Stimulated activated CD8-positive, alpha-beta memory T cell treated with anti-CD3 and anti-CD28 coated beads, Interleukin-4, amount 100 ng/mL, for 24 hours (primary cell): ENCODE data around the gene HYLS1.
"Not testable (repeated sequence)": the region's sequence is repeated elsewhere in the genome, so short reads cannot be mapped to it uniquely, and the experiment has no call there.

Experiments used
- DNase-seq: peaks from one replicate; pipeline ENCODE4 v3.0.0-alpha.2; 2020; ENCODE audit warnings: low read depth

The HYLS1 gene

GRCh38 chr11:125902927-125903710 is 15.7 kb downstream of the HYLS1 start, which contains the start of gene PUS3:
Gene PUS3 (minus strand): TSS chr11:125903206. CDS start chr11:125896284, 6,922 bp downstream.
- peak; percentile 80 for DNase-seq

DNA sequence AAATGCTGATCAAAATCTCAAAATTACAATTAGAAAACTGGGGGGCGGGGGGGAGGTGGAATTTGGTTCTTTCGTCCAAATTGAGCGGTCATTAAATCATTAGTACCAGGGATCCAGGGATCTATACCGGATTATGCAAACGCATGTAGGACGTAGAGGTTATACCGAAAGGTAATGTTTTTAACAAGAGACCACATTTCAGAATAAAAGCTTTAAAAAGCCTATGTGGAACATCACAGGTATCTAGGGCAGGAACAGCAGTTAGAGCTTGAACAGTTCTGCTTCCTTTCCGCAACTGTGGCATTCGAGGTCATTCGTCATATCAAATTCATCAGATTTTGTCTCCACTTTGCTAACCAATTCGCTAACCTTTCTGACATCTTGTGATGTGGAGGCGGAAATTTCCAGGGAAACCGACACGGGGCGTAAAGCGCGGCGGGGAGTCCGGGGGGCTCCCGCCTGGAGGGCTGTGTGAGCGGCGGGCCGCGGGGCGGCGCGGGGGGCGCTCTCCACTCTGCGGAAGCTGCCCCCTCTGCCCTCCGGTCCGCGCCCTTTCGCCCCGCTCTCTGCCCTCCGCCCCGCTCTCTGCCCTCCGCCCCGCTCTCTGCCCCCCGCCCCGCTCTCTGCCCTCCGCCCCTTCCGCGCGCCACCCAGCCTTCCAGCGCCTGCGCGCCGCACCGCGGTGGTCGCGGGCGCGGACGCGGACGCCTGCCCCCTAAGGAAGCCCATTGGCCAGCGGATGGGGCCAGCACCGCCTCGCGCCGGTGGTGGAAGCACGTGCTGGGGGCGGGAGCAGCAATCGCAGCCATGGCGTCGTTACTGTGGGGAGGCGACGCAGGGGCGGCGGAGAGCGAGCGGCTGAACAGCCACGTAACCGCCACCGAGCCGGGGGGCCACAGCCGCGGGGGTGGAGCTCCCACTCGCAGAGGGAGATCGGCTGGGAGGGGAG is 16.5 kb downstream of the HYLS1 start, which contains the start of gene DDX25:
DDX25 (plus strand) TSS at position 798 of the 949 bp plus-strand sequence; CDS start at position 808, 10 bp downstream.
- DNase-seq = peak; percentile 9

GRCh38 chr11:125904678-125905077 is 17.2 kb downstream of the HYLS1 start:
- DNase-seq = no peak

DNA sequence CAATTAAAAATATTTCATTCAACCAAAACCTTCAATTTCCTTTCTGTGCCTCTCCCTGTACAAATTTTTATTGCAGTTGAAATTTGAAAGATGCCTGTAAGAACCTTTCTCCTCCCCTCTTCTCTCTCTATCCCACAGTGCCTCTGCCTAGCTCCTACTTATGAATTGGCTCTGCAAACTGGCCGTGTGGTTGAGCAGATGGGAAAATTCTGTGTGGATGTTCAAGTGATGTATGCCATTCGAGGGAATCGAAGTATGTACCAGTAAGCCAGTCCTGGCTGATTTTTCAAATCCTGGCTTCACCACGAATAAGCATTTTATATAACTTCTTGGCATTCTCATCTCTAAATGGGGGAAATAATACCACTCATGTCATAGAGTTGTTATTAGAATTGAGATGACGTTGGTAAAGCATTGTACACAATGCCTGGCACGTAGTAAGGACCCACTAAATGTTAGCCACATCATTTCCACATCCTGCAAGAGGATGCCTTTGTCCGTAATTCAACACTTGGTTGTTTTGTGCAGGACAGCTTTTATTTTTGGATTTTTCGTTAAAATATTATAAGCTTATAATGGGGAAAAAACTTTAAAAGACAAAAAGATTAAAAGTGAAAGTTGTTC is 22.9 kb downstream of the HYLS1 start:
- DNase-seq = no peak

GRCh38 chr11:125914601-125915000 is 27.1 kb downstream of the HYLS1 start:
- not testable (repeated sequence) for DNase-seq

DNA sequence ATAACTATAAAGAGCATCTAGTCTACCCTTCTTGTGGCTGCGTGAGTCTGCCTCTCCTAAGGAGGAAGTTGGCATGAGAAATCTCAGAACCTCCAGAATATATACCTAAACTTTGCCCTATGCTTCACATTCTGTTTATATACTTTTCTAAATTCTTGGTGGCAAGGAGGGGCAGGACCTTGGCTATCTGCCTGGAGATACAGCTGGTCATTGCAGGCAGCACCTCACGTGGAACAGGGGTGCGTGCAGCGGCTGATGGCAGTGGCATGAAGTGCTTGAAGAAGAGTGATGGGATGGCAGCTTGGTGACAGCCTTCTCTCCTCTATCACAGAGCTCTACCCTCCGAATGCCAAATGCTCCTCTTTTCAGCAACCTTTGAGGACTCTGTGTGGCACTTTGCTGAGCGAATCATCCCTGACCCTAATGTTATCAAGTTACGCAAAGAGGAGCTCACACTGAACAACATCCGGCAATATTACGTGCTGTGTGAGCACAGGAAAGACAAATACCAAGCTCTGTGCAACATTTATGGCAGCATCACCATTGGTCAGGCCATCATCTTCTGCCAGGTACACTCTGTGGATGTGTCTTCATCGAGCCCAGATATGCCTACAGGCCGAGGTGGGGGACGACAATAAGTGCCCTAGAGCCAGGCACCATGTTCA is 29.3 kb downstream of the HYLS1 start:
- no peak for DNase-seq

GRCh38 chr11:125918140-125918840 is 30.8 kb downstream of the HYLS1 start:
- DNase-seq = no peak

DNA sequence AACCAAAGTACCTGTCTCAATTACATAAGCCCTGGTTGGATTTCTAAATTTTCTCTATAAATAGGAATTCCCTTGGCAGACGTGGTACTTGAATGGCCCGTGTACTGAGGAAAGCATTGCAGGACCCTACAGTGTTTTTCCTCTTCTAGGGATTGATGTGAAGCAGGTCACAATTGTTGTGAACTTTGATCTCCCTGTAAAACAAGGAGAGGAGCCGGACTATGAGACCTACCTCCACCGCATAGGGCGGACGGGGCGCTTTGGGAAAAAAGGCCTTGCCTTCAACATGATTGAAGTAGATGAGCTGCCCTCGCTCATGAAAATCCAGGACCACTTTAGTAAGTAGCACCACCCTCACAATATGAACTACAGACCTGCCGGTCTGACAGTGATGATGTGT is 33.6 kb downstream of the HYLS1 start:
- no peak for DNase-seq

DNA sequence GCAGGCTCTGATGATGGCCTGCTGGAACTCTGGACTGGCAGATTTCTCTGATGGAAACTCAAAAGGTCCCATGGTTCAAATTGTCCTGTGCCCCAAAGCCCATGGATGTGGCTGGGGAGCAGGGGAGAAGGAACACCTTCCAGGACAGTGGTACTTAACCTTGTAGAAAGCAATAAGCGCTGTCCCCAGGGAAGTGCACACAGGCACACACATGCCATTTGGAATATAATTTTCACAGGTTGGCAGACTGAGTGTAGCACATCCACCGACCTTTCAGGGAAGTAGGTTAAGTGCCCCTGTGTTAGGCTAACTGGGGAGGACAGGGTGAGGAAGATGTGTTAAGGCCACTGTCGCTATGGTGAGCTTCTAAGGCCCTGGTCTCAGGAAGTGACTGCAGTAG is 34.7 kb downstream of the HYLS1 start:
- DNase-seq = no peak

GRCh38 chr11:125923012-125923579 is 35.6 kb downstream of the HYLS1 start:
- peak; percentile 22 for DNase-seq

GRCh38 chr11:125923633-125924032 is 36.2 kb downstream of the HYLS1 start:
- DNase-seq = no peak

- no peak for DNase-seq
Measured at GRCh38 chr11:125924384-125925007, 37.0 kb downstream of the HYLS1 start.

DNA sequence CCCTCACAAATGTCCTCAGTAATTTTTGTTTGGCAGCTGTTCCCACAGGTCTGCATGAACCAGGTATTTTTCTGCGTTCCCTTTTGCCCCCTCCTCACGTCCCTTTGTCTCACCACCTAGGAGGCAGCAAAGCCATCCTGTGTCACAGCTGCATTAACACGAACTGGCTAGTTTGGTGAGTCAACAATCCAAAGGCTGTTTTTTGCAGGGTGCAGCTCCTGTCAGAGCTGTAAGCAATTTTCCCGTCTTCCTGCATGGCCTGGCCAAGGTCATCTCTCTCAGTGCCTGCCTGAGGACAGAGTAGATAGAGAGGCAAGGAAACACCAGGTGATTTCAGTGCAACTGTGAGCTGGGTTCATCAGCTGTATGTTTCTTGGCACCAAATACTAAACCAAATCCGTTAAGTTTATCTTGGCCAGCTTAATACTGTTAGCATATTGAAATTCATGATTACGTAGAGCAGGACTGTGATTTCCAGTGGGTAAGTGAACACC is 37.8 kb downstream of the HYLS1 start:
- DNase-seq = no peak

- no peak for DNase-seq
Measured at GRCh38 chr11:125925804-125926203, 38.3 kb downstream of the HYLS1 start.

DNA sequence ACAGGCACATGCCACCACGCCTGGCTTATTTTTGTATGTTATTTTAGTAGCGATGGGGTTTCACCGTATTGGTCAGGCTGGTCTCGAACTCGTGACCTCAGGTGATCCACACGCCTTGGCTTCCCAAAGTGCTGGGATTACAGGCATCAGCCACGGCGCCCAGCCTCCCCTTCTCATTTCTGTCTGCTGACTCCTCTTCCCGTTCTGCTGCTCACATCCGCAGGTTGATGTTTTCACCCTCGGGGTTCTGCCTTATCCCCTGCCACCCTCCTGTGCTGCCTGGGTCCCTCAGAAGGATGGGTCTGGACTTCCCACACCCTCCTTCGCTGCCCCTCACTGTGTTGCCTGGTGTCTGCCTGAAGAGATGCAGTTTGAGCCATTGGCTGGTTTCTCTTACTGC is 39.2 kb downstream of the HYLS1 start:
- DNase-seq = no peak

DNA sequence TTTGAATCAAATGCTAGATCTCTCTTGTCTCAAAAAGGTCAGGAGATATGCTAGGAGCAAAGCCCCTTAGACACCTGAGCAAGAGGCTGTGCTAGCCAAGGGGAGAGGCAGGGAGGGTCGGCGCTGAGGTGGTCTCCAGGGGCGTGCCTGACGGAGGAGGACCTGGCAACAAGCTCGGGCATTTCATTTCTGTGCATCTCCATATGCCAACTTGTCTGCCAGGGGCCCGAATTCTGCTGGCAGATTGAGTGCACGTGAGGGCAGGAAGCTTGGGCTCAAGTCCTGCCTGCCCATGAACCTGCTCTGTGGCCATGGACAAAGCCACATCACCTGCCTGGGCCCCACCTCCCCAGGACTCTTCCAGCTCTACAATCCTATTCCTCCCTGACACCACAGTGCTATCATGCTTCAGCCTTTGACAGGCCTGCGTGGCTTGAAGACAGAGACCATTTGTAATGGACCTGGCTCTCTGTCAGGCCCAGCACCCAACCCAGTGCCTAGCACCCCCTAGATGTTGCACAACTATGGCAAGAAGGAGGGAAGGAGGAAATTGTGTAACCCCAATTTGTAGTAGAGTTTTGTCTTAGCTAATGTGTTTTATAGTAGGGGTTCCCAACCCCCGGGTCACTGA is 42.1 kb downstream of the HYLS1 start:
- DNase-seq = no peak

- no peak for DNase-seq
Measured at GRCh38 chr11:125930076-125930450, 42.6 kb downstream of the HYLS1 start.

DNA sequence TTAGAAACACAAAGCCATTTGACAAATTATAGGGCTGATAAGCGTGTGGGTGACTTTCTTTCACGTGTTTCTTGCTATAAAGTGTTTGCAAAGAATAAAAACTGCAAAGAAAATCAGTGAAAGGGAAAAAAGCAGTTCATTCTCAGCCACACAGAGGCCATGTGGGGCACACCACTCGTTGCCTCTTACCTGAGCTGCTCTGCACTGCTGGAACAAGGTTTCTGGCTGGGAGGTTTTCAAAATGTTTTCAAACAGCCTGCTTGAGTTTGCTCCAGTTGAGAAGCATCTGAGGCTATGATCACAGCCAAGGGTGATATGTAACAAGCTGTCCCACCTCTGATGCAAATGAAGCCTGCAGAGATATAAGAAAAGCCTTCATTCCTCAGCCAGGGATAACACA is 43.6 kb downstream of the HYLS1 start:
- no peak for DNase-seq

DNA sequence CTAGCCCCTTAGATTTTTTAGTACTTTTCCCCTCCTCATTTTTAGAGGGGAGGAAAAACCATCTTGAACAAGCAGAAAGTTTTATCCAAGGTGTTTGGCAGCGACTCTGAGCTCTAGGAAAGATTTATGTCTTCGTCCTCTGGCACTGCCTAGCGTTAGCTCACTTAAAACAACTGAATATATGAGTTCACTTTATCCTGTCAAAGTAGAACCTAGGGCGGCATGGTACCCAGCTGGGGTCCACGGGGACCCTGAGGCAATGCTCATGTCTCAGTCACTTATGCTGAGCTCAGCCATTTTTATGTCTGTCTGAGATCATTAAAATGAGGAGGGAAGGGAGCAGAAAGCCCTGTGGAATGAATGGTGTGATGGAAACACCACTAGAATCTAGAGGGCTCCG is 44.2 kb downstream of the HYLS1 start:
- DNase-seq = no peak

DNA sequence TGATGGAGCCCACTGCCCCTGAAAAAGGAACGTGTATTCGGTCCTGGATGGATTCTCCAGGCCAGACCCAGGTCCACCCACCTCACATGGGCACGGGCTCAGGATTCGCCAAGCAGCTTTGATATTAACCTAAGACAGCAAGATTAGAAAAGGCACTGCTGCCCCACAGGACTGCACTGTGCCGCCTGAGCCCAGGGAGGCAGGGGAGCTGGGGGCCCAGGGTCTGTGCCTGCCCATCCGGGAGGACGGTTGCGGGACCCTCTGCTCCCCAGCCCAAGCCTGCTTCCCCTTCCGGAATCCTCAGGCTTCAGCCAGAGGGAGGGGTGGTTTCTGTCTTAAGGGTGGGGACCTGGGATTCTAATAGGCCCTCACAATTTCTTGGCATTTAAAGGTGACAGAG is 44.8 kb downstream of the HYLS1 start:
- DNase-seq = no peak
